ENCODE results near the gene NLGN2.

NLGN2 gene

DNA sequence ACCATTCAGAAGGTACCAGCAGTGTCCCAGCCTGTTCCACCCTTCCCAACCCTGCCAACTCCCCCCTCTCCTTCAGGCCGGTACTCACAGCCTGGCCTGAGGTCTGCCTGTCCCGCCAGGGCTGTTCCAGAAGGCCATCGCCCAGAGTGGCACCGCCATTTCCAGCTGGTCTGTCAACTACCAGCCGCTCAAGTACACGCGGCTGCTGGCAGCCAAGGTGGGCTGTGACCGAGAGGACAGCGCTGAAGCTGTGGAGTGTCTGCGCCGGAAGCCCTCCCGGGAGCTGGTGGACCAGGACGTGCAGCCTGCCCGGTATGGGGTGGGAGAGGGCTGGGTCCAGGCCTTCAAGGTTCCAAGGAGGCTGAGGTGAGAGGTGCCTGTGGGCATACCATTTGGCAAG is 7.2 kb downstream of the NLGN2 start:
- no peak for DNase-seq

DNA sequence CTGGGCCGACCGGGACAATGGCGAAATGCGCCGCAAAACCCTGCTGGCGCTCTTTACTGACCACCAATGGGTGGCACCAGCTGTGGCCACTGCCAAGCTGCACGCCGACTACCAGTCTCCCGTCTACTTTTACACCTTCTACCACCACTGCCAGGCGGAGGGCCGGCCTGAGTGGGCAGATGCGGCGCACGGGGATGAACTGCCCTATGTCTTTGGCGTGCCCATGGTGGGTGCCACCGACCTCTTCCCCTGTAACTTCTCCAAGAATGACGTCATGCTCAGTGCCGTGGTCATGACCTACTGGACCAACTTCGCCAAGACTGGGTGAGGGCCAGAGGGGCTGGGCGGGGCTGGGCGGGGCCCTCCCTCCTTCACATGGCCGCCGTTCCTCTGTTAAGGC is 8.1 kb downstream of the NLGN2 start:
- no peak for DNase-seq

DNA sequence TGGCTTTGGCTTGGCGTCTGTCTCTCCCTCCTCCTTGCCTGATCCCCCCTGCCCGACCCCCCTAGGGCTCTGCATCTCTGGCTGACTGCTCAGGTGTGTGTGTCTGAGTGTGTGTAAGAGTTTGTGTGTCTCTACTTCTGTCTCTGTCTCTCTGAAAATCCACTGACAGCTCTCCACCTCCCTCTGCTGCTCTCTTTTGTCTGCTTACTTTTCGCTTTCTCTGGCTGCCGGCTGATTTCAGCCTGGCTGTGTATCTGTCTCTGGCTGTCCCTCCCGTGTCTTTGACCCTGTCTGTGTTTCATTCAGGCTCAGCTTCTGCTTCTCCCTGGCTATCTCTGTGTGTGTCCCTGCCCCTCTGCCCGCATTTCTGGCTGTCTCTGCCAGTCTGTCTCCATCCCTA is 8.7 kb downstream of the NLGN2 start:
- DNase-seq, result no peak

DNA sequence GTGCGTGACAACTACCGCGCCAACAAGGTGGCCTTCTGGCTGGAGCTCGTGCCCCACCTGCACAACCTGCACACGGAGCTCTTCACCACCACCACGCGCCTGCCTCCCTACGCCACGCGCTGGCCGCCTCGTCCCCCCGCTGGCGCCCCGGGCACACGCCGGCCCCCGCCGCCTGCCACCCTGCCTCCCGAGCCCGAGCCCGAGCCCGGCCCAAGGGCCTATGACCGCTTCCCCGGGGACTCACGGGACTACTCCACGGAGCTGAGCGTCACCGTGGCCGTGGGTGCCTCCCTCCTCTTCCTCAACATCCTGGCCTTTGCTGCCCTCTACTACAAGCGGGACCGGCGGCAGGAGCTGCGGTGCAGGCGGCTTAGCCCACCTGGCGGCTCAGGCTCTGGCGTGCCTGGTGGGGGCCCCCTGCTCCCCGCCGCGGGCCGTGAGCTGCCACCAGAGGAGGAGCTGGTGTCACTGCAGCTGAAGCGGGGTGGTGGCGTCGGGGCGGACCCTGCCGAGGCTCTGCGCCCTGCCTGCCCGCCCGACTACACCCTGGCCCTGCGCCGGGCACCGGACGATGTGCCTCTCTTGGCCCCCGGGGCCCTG is 9.5 kb downstream of the NLGN2 start:
- DNase-seq, result no peak

DNA sequence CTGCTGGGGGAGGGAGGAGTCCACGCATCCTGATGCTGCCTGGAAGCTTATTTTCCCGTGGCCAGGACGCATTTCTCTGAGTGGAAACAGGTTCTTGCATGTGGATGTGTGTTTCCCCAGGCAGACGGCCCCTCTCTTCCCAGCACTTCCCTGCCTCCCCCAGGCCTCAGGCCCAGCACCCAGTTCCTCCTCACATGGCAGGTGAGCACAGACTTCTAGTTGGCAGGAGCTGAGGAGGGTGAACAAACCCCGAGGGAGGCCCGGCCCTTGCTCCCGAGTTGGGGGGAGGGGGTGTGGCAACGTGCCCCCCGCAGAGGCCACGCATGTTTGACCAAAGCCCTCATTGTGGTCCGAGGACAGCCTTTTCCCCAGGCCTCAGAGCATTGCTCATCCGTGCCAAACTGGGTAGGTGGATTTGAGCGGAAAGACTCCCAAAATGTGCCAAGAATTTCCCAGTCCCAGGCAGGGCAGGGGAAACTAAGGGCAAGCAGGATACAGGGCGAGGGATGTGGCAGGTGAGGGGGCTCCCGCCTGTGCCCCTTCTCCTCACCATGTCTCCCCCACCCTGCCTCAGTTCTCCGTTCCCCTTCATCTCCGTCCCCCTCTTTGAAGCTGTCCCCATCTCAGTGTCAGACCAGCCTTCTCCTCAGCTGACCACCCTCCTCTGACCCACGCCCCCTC is 11.0 kb downstream of the NLGN2 start:
- DNase-seq, result no peak

DNA sequence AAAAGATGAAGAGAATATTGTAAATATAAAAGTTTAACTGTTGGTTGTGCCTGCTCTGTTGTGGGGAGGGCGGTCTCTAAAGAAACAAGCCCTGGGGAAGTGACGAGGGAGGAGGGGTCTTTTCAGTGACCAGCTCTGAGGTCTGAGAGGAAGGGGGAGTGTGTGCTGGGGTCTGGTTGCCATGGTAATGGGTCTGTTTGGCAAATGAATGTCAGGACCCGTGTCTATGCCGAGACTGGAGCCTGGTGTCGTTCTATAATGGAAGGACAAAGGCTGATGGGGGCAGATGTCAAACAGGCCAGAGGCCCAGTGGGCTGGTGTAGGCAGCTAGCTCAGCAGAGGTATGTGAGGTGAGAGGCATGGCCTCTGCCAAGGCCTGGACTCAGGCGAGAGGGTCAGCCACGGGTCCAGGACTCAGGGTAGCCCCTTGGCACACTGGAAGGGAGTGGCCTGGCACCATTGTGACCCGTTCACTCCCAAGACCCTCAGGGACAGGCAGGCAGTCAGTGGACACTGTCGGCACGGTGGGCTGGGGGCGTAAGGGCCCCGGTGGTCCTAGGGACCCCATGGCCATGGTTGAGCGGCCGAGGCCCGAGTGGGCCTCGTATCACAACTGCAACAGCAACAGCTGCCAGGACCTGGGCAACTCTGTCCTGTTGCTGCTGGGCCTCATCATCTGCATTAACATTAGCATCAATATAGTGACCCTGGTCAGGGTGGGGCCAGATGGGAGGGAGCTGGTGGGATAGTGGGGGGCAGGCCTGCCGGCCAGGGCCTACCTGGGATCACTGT is 12.4 kb downstream of the NLGN2 start, which contains the start of gene SPEM1:
SPEM1 (plus strand) TSS at position 506 of the 792 bp plus-strand sequence; CDS start at position 567, 61 bp downstream.
- no peak for DNase-seq

DNA sequence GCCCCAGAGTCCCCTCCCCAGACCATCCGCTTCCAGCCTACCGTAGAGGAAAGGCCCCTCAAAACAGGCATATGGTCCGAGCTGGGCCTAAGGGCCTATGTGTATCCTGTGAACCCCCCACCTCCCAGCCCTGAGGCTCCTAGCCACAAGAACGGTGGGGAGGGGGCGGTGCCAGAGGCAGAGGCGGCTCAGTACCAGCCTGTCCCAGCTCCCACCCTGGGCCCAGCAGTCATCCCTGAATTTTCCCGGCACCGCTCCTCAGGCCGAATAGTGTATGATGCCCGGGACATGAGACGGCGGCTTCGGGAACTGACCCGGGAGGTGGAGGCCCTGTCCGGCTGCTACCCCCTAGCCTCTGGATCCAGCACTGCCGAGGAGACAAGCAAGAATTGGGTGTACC is 13.5 kb downstream of the NLGN2 start:
- no peak for DNase-seq

DNA sequence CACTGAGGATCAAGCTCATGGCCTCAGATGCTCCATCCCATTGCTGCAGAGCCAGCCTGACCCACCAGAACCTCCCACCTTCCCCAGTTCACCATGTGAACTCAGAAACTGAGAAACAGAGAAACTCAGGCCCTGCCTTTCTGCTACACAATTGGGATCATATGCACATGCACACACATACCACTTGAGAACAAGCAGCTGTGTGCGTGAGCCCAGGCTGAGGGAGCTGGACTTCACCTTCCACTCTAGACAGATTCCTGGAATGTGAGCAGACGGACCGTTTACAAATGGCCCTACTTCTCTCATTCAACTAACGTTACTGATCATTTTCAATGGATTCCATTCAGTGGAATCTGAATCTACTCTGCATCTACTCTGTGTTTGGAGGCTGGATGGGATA is 16.0 kb downstream of the NLGN2 start:
- DNase-seq, result no peak

DNA sequence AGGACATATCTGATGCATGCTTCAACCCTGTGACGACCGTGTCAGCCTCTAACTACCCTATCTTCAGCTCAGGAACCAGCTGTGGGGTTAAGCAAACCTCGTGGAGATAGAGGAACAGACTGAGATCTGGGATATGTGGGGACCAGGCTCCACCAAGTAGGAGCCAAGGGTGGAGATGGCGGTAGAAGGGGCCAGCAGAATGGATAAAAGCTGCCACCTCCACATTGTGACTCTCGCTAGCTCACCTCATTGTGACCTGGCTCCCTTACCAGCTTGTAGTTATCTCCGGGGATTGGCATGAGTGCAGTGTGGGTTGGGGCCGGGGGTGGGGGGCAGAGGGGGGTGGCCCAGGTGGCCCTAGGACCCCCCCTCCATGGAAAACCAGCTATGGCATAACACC is 17.7 kb downstream of the NLGN2 start, which contains the start of gene SPEM2:
SPEM2 (plus strand) TSS at position 301 of the 400 bp plus-strand sequence; CDS start at position 374, 73 bp downstream.
- no peak for DNase-seq

DNA sequence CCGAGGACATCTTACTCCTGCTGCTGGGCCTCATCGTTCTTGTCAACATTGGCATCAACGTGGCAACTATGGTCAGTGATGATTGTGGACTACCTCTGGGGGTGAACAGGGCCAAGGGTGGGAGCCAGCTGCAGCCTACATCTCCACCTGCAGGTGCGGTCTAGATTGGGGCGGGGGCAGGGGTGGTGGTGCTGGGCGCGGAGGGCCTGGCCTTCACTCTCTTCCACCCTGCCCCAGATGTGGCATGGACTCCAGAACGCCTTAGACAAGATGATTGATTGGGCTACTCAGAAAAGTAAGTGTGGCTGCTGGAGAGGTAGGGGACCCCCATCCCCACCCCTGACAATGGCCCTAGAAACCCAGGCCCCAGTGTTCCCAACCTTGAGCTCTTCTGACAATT is 18.1 kb downstream of the NLGN2 start:
- DNase-seq, result no peak

DNA sequence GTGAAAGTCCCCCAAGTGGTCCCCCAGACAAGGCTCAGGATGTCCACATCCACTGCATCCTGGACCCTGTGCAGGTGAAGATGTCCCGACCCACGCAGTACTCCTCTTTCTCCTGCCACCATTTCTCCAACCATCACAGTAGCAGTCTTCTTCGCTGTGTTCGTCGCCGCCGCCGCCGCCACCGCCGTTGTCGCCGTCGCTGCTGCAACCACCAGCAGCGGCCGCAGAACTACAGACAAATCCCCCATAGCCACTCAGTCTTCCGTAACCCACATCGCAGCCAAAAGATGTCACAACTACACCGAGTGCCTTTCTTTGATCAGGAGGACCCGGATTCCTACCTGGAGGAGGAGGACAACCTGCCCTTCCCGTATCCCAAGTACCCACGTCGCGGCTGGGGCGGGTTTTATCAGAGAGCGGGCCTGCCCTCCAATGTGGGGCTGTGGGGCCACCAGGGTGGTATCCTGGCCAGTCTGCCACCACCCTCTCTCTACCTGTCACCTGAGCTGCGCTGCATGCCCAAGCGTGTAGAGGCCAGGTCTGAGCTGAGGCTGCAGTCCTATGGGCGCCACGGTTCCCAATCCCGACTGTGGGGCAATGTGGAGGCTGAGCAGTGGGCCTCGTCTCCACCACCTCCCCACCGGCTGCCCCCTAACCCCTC is 18.7 kb downstream of the NLGN2 start:
- DNase-seq, result no peak

DNA sequence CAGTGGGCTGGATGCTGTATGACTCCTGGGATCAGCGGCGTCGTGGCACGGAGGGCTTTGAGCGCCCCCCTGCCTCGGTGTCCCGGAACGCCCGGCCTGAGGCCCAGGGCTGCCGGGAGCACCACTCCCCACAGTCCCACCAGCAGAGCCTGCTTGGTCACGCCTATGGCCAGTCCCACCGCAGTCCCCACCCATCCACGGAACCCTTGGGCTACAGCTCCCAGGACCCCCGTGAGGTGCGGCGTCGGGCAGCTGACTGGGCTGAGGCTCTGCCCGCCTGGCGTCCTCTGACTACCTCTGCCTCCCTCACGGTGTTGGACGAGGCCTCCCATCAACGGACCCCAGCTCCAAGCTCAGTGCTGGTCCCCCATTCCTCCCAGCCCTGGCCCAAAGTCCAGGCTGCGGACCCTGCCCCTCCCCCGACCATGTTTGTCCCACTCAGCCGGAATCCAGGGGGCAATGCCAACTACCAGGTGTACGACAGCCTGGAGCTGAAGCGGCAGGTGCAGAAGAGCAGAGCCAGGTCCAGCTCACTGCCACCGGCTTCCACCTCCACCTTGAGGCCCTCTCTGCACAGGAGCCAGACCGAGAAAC is 19.3 kb downstream of the NLGN2 start:
- DNase-seq, result no peak

DNA sequence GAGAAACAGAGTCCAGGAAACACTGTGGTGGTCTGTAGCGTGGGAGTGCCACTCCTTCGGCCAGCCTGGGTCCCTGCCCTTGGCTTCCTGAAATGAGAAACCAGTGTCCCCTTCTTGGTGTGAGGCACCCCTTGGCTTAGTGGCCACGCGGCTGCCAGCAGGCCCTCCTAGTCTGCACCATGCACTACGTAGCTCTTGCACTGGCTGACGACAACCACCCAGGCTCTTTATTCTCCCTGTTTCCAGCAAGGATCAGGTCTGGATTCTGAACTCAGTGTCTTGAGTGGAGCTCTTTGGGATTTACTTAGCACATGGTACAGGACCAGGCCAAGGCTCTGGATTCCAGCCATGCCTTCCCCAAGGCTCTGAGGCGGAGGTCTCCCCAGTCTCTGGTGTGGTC is 19.9 kb downstream of the NLGN2 start:
- no peak for DNase-seq

DNA sequence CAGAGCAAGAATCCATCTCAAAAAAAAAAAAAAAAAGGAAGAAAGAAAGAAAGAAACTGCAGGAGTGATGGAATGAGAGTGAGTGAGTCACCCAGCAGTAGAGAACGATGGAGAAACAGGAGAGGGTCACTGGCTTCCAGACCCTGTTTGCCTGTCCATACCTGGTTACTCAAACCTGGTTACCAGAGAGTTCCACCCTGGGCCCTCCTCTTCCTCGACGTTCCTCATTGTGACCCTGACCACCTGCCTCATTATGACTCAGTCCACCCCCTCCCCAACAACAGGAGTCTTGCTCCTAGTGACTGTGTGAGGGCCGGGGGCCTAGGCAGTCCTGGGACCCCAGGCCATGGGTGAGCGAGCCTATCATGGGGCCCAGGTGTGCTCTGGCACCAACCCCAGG is 20.9 kb downstream of the NLGN2 start, which contains the start of gene SPEM3:
SPEM3 (plus strand) TSS at position 301 of the 400 bp plus-strand sequence; CDS start at position 347, 46 bp downstream.
- DNase-seq, result no peak

DNA sequence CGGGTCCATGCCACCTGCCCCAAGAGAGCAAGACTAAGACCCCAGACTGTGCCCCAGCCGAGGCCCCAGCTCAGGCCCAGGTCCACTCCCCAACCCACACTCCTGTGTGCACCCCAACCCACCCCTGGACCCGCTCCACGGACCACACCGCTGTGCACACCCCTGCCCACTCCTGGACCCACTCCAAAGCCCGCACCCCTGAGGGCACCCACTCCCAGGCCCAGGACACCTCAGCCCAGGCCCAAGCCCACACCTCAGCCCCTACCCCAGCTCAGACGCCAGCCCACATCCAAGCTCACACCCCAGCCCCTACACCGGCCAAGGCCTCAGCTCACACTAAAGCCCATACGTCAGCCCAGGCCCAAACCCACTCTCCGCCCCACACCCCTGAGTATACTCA is 22.1 kb downstream of the NLGN2 start:
- DNase-seq, result no peak

DNA sequence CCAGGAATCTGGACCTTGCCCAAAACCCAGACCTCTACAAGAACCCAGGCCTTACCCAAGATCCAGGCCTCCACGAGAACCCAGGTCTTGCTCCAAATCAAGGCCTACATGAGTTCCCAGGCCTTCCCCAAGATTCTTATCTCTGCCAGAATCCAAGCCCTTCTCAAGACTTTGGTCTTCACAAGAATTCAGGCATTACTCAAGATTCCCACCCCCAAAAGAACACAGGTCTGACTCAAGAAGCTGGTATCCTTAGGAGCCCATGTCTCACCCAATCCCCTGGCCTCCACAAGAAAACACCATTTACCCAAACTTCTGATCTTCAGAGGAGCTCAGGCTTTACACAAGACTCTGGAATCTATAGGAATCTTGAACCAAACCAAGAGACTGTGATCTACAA is 23.6 kb downstream of the NLGN2 start:
- no peak for DNase-seq

DNA sequence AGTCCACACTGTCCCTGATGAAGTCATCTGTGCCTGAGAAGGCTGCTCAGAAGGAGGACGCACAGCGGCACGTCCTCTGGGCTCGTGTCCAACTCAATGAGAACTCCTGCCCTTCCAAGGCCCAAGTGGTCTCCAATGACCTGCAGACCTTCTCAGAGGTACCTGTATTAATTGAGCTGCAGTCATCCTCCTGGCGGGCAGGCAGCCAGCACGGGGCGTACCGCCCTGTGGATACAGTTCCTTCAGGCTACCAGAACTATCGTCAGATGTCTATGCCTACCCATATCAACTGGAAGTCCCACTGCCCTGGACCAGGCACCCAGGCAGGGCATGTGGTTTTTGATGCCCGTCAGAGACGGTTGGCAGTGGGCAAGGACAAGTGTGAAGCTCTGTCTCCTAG is 24.7 kb downstream of the NLGN2 start:
- DNase-seq, result no peak

DNA sequence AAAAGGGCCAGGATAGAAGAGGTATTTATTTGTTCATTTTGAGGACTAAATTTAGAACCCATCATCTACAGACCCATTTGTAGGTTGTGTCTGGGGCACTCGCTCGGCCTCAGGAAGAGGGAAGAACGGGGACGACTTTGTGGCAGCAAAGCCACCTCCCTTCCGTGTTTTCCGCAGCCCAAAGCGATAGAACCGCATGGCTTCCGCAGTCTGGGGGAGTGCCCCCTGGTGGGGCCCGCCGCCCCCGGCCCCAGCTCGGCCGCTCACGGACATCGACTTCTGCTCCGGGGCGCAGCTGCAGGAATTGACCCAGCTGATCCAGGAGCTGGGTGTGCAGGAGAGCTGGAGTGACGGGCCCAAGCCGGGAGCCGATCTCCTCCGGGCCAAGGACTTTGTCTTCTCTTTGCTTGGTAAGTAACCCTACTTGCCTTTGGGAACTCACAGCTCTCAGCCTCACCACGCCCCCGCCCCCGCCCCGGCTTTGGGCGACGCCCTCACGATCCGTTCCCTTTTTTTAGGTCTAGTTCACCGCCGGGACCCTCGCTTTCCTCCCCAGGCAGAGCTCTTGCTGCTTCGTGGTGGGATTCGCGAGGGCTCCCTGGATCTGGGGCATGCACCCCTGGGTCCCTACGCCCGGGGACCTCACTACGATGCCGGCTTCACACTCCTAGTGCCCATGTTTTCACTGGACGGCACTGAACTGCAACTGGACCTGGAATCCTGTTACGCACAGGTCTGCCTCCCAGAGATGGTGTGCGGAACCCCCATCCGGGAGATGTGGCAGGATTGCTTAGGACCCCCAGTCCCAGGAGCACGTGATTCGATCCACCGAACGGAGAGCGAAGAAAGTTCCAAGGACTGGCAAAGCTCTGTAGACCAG is 28.3 kb downstream of the NLGN2 start:
- DNase-seq, result peak; percentile 54

DNA sequence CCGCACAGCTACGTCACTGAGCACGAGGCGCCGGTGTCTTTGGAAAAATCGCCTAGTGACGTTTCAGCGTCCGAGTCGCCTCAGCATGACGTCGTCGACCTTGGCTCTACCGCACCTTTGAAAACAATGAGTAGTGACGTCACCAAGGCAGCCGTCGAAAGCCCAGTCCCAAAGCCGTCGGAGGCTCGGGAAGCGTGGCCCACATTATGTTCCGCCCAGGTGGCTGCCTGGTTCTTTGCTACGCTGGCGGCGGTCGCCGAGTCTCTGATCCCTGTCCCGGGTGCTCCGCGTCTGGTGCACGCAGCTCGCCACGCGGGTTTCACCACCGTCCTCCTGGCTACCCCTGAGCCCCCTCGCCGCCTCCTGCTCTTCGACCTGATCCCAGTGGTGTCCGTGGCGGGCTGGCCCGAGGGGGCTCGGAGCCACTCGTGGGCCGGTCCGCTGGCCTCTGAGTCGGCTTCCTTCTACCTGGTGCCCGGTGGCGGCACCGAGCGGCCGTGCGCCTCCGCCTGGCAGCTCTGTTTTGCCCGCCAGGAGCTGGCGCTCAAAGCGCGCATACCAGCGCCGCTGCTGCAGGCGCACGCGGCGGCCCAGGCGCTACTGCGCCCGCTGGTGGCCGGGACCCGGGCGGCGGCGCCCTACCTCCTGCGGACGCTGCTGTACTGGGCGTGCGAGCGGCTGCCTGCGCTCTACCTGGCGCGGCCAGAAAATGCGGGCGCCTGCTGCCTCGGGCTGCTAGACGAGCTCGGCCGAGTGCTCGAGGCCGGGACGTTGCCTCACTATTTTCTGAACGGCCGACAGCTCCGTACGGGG is 29.1 kb downstream of the NLGN2 start:
- peak; percentile 77 for DNase-seq

DNA sequence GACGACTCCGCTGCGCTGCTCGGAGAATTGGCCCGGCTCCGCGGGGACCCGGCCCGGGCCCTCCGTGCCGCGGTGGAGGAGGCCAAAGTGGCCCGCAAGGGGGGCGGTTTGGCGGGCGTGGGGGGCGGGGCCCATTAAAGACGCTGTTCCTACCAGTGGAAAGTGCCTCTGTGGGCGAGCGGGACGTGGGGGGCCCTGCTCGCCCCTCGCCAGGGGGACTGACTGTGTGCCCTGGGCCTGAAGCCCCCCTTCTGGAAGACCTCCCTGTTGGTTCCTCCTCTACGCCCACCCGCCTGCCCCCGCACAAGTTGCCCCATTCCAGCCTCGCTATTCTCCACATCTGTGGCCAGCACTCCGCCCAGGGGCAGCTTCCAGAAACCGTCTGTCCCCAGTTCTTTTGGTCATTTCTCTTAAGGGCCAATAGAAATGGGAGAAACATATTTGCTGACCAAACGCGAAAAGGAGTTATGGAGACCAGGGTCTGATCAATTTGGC is 29.8 kb downstream of the NLGN2 start:
- no peak for DNase-seq

Data from CD4-positive, alpha-beta T cell treated with Interleukin-4 for 4 hours (primary cell).